Panc1 (cell line): ENCODE measurements around the gene PDE6A. TPM values are rescaled to one million over a fixed set of nuclear protein-coding genes. Genes with fewer than 3 reads are reported as not detected.

Source experiments
- ATAC-seq: fragments of 200-7000 bp; cut with Tn5 transposase; 2 replicates; pipeline ENCODE4 v1.9.1; 2020; ENCODE audit warnings: mild to moderate bottlenecking, moderate library complexity
- BruUV-seq: library from RNA; stranded (reverse); fragments of 400-500 nt; replicated peaks from 2 replicates; lab custom pipeline; 2021; lab: Mats Ljungman, UMichigan
- CTCF ChIA-PET: fragments of 300-600 bp; sonication (Branson Sonifier 250); formaldehyde crosslinking; loops from one replicate; lab custom pipeline; 2022; ENCODE audit warnings: antibody characterized with exemption; lab: Charles Lee
- POLR2A ChIA-PET: fragments of 300-600 bp; sonication (Branson Sonifier 250); formaldehyde crosslinking; loops from one replicate; lab custom pipeline; 2022; ENCODE audit warnings: antibody characterized with exemption; lab: Charles Lee
- DNase-seq: peaks from one replicate; pipeline ENCODE4 v3.0.0-alpha.2; 2010; ENCODE audit warnings: low read depth, low spot score
- H3K27ac ChIP-seq: 2 replicates; pipeline ENCODE4 v1.5.1; 2011; ENCODE audit warnings: mild to moderate bottlenecking, low read length, inconsistent platforms
- H3K27me3 ChIP-seq: fragments of 200-500 bp; sonication (Bioruptor generic); 2 replicates; pipeline ENCODE4 v1.6.0; 2014; ENCODE audit warnings: low read length, inconsistent platforms; ENCODE audit not compliant: control insufficient read depth, insufficient read depth
- H3K36me3 ChIP-seq: fragments of 200-500 bp; sonication (Bioruptor generic); 2 replicates; pipeline ENCODE4 v1.5.1; 2014; ENCODE audit warnings: inconsistent platforms, mild to moderate bottlenecking, low read length, moderate library complexity; ENCODE audit not compliant: control insufficient read depth, insufficient read depth
- H3K4me1 ChIP-seq: 2 replicates; pipeline ENCODE4 v1.5.1; 2011; ENCODE audit warnings: inconsistent platforms, mild to moderate bottlenecking, low read length, moderate library complexity; ENCODE audit not compliant: control insufficient read depth, insufficient read depth
- H3K4me3 ChIP-seq, 2 experiments: 2 replicates each; pipeline ENCODE4 v1.5.1; 2011 to 2012; ENCODE audit warnings: low read depth in 2 of 2, low read length in 2 of 2, mild to moderate bottlenecking in 2 of 2, inconsistent platforms in 1 of 2, moderate library complexity in 1 of 2
- H3K9me3 ChIP-seq: fragments of 200-500 bp; sonication (Bioruptor generic); 2 replicates; pipeline ENCODE4 v1.5.1; 2014; ENCODE audit warnings: low read depth, mild to moderate bottlenecking, inconsistent platforms, low read length, moderate library complexity; ENCODE audit not compliant: control insufficient read depth, insufficient read depth
- CTCF ChIP-seq: fragments of 450-650 bp; IDR thresholded peaks from 2 replicates; pipeline ENCODE4 v1.5.1; 2017; ENCODE audit warnings: mild to moderate bottlenecking
- POLR2AphosphoS5 ChIP-seq: IDR thresholded peaks from 2 replicates; pipeline ENCODE4 v1.6.1; 2012; ENCODE audit warnings: mild to moderate bottlenecking, low read depth, low read length, moderate library complexity
- REST ChIP-seq, 2 experiments: IDR thresholded peaks; 2 replicates each; pipeline ENCODE4 v1.6.1; 2011 to 2012; ENCODE audit warnings: low read depth in 2 of 2, control low read depth in 1 of 2, low read length in 1 of 2, mild to moderate bottlenecking in 1 of 2, moderate library complexity in 1 of 2; ENCODE audit not compliant: insufficient read depth in 1 of 2
- SIN3A ChIP-seq: IDR thresholded peaks from 2 replicates; pipeline ENCODE4 v1.6.1; 2012; ENCODE audit warnings: low read depth, mild to moderate bottlenecking, low read length, moderate library complexity, borderline replicate concordance; ENCODE audit not compliant: insufficient read depth
- TCF7L2 ChIP-seq: IDR thresholded peaks from 2 replicates; pipeline ENCODE4 v1.6.1; 2011; ENCODE audit warnings: mild to moderate bottlenecking, low read depth, low read length, inconsistent platforms
- in situ Hi-C: cut with HindIII; loops from 2 replicates; pipeline ENCODE4 v1.10.0; 2016; ENCODE audit warnings: low sequenced_read_pairs, low pct_unique_long_range_greater_than_20kb
- intact Hi-C: fragments of 100-400 bp; cut with micrococcal nuclease; formaldehyde crosslinking; loops from one replicate; pipeline ENCODE4 v1.10.0; 2022; ENCODE audit not compliant: unreplicated experiment
- total RNA-seq: library from RNA; stranded (reverse); gene quantifications from one replicate; pipeline ENCODE4 v1.2.1, GENCODE V29; 2021; ENCODE audit not compliant: unreplicated experiment

The PDE6A gene
- total RNA-seq, 1 experiment from 2014 or later: 0.33 TPM

GRCh38 chr5:149827086-149827485 is 117.5 kb downstream of the PDE6A start:
- H3K4me3 ChIP-seq: no peak overlapping the region
- ChIA-PET POLR2A (no interaction called here), CTCF (interaction anchor here (1.8 to 2.3 kb wide), 2 partner anchors 170 to 190 kb away, joined by 5 to 19 read pairs; no protein-coding TSS in a partner anchor)
- in situ Hi-C loops: loop anchor here (5.0 kb wide), 1 partner anchor 100 kb away; no protein-coding TSS in a partner anchor
- no TSS peak for BruUV-seq
- no peaks in the 10 kb centered on the region for H3K4me1 ChIP-seq
- no peak overlapping the region for H3K27ac ChIP-seq
- H3K9me3 ChIP-seq: no peaks in the 10 kb centered on the region
- H3K27me3 ChIP-seq: no peaks in the 10 kb centered on the region
- no peaks in the 10 kb centered on the region for H3K36me3 ChIP-seq
- DNase-seq (no peak), ATAC-seq (no peak)
- TF ChIP-seq CTCF (no peak), REST (IDR thresholded peaks at IDR 0.05; ENCODE audit: insufficient read depth in 1 of 2, low read depth in 2 of 2, low read length in 1 of 2) (no peak), SIN3A (no peak)
- intact Hi-C loops: no loop called here

- in situ Hi-C loops (loop anchor here (5.0 kb wide), 1 partner anchor 99 kb away; no protein-coding TSS in a partner anchor), intact Hi-C loops (no loop called here)
- DNase-seq (no peak), ATAC-seq (no peak)
- Histone ChIP-seq H3K27ac (no peak overlapping the region), H3K9me3 (no peaks in the 10 kb centered on the region), H3K4me1 (no peaks in the 10 kb centered on the region), H3K4me3 (no peak overlapping the region), H3K36me3 (no peaks in the 10 kb centered on the region), H3K27me3 (no peaks in the 10 kb centered on the region)
- ChIA-PET CTCF (interaction anchor here (1.8 kb wide), 1 partner anchor 170 kb away, joined by 5 read pairs; no protein-coding TSS in a partner anchor), POLR2A (no interaction called here)
- TF ChIP-seq POLR2AphosphoS5: no peak
- TF ChIP-seq TCF7L2: no peak
- TF ChIP-seq SIN3A: no peak
- no peak for TF ChIP-seq CTCF
- no peak for TF ChIP-seq REST (IDR thresholded peaks at IDR 0.05; ENCODE audit: insufficient read depth in 1 of 2, low read depth in 2 of 2, low read length in 1 of 2)
- BruUV-seq: no TSS peak
Observed at GRCh38 chr5:149826574-149826973, 118.0 kb downstream of the PDE6A start.
